Measurements from ENCODE around the gene PLEKHN1.

DNA sequence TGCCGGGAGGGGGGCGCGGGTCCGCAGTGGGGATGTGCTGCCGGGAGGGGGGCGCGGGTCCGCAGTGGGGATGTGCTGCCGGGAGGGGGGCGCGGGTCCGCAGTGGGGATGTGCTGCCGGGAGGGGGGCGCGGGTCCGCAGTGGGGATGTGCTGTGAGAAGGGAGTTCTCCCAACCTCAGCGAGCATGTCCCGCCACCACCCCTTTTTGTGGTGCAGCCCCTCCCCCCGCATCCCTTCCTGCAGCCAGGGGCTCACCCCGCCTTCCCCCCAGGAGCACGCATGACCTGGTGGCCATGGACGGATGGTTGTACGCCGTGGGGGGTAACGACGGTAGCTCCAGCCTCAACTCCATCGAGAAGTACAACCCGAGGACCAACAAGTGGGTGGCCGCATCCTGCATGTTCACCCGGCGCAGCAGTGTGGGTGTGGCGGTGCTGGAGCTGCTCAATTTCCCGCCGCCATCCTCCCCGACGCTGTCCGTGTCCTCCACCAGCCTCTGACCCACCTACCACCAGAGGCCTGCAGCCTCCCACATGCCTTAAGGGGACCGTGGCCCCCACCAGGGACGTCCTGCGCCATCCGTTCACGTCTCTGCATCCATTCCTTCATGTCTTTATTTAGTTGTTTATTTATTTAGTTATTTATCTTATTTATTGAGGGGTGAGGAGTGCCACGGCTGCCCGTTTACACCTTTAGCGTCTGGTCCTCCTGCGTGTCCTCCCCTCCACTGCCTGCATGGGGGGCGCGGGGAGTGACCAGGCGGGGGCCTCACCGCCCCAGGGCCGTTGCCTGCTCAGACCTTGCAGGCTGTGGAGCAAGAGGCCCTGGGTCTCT, 1.4 kb upstream of the PLEKHN1 start:
- no peak for TF ChIP-seq EZH2 (IDR thresholded peaks at IDR 0.05)
- no peak for TF ChIP-seq POLR2AphosphoS5 (IDR thresholded peaks at IDR 0.05; ENCODE audit: borderline replicate concordance, low read depth, low read length)

All from SK-N-MC (cell line).